B cell (primary cell): ENCODE results near the gene TNRC6B. TPM values are rescaled to one million over a fixed set of nuclear protein-coding genes. Genes with fewer than 3 reads are reported as not detected.

Experiments used
- ATAC-seq: fragments of 200-7000 bp; cut with Tn5 transposase; one replicate; pipeline ENCODE4 v1.10.0; 2021; ENCODE audit warnings: low read depth, mild to moderate bottlenecking, moderate number of reproducible peaks, moderate library complexity
- CTCF ChIA-PET: fragments of 350-600 bp; sonication (Branson Sonifier 250); formaldehyde crosslinking; loops from one replicate; lab custom pipeline; 2021; ENCODE audit warnings: antibody characterized with exemption, inconsistent platforms; lab: Charles Lee
- POLR2A ChIA-PET: fragments of 350-600 bp; sonication (Branson Sonifier 250); formaldehyde crosslinking; loops from one replicate; lab custom pipeline; 2021; ENCODE audit warnings: antibody characterized with exemption; lab: Charles Lee
- DNase-seq: peaks from one replicate; pipeline ENCODE4 v3.0.0; 2013
- H2AFZ ChIP-seq: 2 replicates; pipeline ENCODE4 v1.6.1; 2012; ENCODE audit warnings: mild to moderate bottlenecking, low read depth, low read length; ENCODE audit not compliant: insufficient read depth, poor library complexity, severe bottlenecking
- H3K27ac ChIP-seq, 2 donors: 1 replicate in 1 of 2; 2 replicates in 1 of 2; pipeline ENCODE4 v1.5.1; 2012 to 2013; ENCODE audit warnings: low read length in 2 of 2, mild to moderate bottlenecking in 2 of 2, moderate library complexity in 1 of 2
- H3K27me3 ChIP-seq, 4 experiments: fragments of 200-600 bp in 1 of 4; sonication (generic) in 1 of 4; replicated peaks in 1 of 4; 1 replicate in 2 of 4; 2 replicates in 2 of 4; pipeline versions ENCODE4 v1.6.1 to v1.7.0; 2013 to 2016; ENCODE audit warnings: low read length in 3 of 4, mild to moderate bottlenecking in 2 of 4, mixed read lengths in 1 of 4, moderate library complexity in 1 of 4; ENCODE audit not compliant: insufficient read depth in 4 of 4, control insufficient read depth in 3 of 4; ENCODE audit errors: control extremely low read depth in 1 of 4
- H3K36me3 ChIP-seq, 2 experiments: replicated peaks in 1 of 2; 1 replicate in 1 of 2; 2 replicates in 1 of 2; pipeline versions ENCODE4 v1.6.1 to v1.7.1; 2013; ENCODE audit warnings: low read length in 1 of 2; ENCODE audit not compliant: insufficient read depth in 2 of 2, control insufficient read depth in 1 of 2; ENCODE audit errors: control extremely low read depth in 1 of 2, extremely low read depth in 1 of 2
- H3K4me1 ChIP-seq, 2 donors: fragments of 200-600 bp in 1 of 2; sonication (generic) in 1 of 2; 1 replicate in 1 of 2; 2 replicates in 1 of 2; pipeline versions ENCODE4 v1.5.1 to v1.6.1; 2013 to 2017; ENCODE audit warnings: low read length in 2 of 2; ENCODE audit not compliant: control insufficient read depth in 2 of 2, insufficient read depth in 2 of 2
- H3K4me2 ChIP-seq: replicated peaks from 2 replicates; pipeline ENCODE3; 2012; ENCODE audit warnings: mild to moderate bottlenecking, low read depth, low read length; ENCODE audit not compliant: poor library complexity, severe bottlenecking
- H3K4me3 ChIP-seq, 5 experiments: fragments of 200-600 bp in 1 of 5; sonication (generic) in 1 of 5; 1 replicate in 3 of 5; 2 replicates in 2 of 5; pipeline versions ENCODE4 v1.5.1 to v1.7.0; 2011 to 2016; ENCODE audit warnings: low read length in 4 of 5, mild to moderate bottlenecking in 4 of 5, low read depth in 2 of 5, control low read depth in 1 of 5, moderate library complexity in 1 of 5; ENCODE audit not compliant: insufficient read depth in 1 of 5; ENCODE audit errors: control extremely low read depth in 1 of 5, extremely low read depth in 1 of 5
- H3K79me2 ChIP-seq: fragments of 200-600 bp; sonication (generic); one replicate; pipeline ENCODE4 v1.6.0; 2016; ENCODE audit warnings: low read length; ENCODE audit not compliant: control insufficient read depth, insufficient read depth
- H3K9ac ChIP-seq: fragments of 200-600 bp; sonication (generic); 2 replicates; pipeline ENCODE4 v1.6.1; 2017; ENCODE audit warnings: mild to moderate bottlenecking, low read length, moderate library complexity
- H3K9me3 ChIP-seq, 3 donors: one replicate each; pipeline versions ENCODE4 v1.6.1 to v1.7.1; 2013; ENCODE audit warnings: low read length in 2 of 3; ENCODE audit not compliant: control insufficient read depth in 2 of 3, insufficient read depth in 1 of 3; ENCODE audit errors: control extremely low read depth in 1 of 3
- H4K20me1 ChIP-seq: 2 replicates; pipeline ENCODE4 v1.6.0; 2012; ENCODE audit warnings: mild to moderate bottlenecking, low read length; ENCODE audit not compliant: insufficient read depth, control insufficient read depth, poor library complexity, severe bottlenecking
- H3K27ac Mint-ChIP-seq: one replicate; pipeline ENCODE4 v1.8.0; 2021; ENCODE audit warnings: mixed read lengths
- H3K27me3 Mint-ChIP-seq: one replicate; pipeline ENCODE4 v1.8.0; 2021; ENCODE audit warnings: mixed read lengths
- H3K4me1 Mint-ChIP-seq: one replicate; pipeline ENCODE4 v1.8.0; 2021; ENCODE audit warnings: mixed read lengths
- H3K4me3 Mint-ChIP-seq: one replicate; pipeline ENCODE4 v1.8.0; 2021; ENCODE audit warnings: mixed read lengths
- H3K9me3 Mint-ChIP-seq: one replicate; pipeline ENCODE4 v1.8.0; 2022; ENCODE audit warnings: mixed read lengths; ENCODE audit not compliant: insufficient read depth
- CTCF ChIP-seq: fragments of 200-600 bp; IDR thresholded peaks from one replicate; pipeline ENCODE4 v1.8.0; 2022; ENCODE audit warnings: antibody characterized with exemption, mild to moderate bottlenecking
- EZH2 ChIP-seq: IDR thresholded peaks from 2 replicates; pipeline ENCODE4 v1.6.1; 2012; ENCODE audit warnings: borderline replicate concordance, low read depth, mild to moderate bottlenecking, moderate library complexity, low read length; ENCODE audit not compliant: insufficient read depth, poor library complexity, severe bottlenecking
- WGBS: methylation state at CpG from one replicate; pipeline ENCODE4 v1.1.5; 2013; ENCODE audit warnings: missing lambda C conversion rate; ENCODE audit not compliant: insufficient coverage; 5-methylcytosine and 5-hydroxymethylcytosine counted together
- intact Hi-C: fragments of 100-400 bp; cut with micrococcal nuclease; formaldehyde crosslinking; loops from one replicate; pipeline ENCODE4 v1.10.0; 2022
- polyA plus RNA-seq: library from polyadenylated mRNA; depleted of rRNA; stranded (reverse); fragments of >200 nt; gene quantifications from 2 replicates; pipeline ENCODE4 v1.2.3, GENCODE V29; 2012
- total RNA-seq, 2 donors: library from RNA; stranded (reverse); fragments of 120-200 nt in 1 of 2; gene quantifications; 1 replicate in 1 of 2; 2 replicates in 1 of 2; pipeline versions ENCODE4 v1.2.3 to v1.2.4, GENCODE V29; 2013 to 2022

TNRC6B gene
- total and polyA plus RNA-seq, 2 donors (not counting 1 experiment from before 2014, with no cell fraction given), result 28.8 to 210 TPM

GRCh38 chr22:40281717-40282116 lies 104.0 kb downstream of the TNRC6B start:
- CTCF ChIA-PET, result no interaction called here

GRCh38 chr22:40285513-40285912 lies 107.8 kb downstream of the TNRC6B start:
- peaks cover 0 to 12% of the 10 kb centered on the region in 2 donors for H3K4me1 ChIP-seq
- H3K36me3 ChIP-seq, result peaks cover 19 to 74% of the 10 kb centered on the region in 2 experiments
- no peaks in the 10 kb centered on the region for H3K27me3 ChIP-seq
- no peak for ATAC-seq
- no peaks in the 10 kb centered on the region for H3K9me3 Mint-ChIP-seq
- no peak for TF ChIP-seq EZH2
- TF ChIP-seq CTCF, result no peak
- H3K4me3 ChIP-seq, result no peak overlapping the region
- POLR2A ChIA-PET, result no interaction called here
- DNase-seq, result no peak
- CTCF ChIA-PET, result interaction anchor here (0.6 kb wide), 1 partner anchor 239 kb away, joined by 3 read pairs; no protein-coding TSS in a partner anchor
- H3K27ac Mint-ChIP-seq, result no peak overlapping the region
- H4K20me1 ChIP-seq, result peaks cover 6% of the 10 kb centered on the region
- no peak overlapping the region for H3K4me3 Mint-ChIP-seq
- peaks cover 11% of the 10 kb centered on the region for H3K4me1 Mint-ChIP-seq
- H3K9me3 ChIP-seq, result no peaks in the 10 kb centered on the region
- no peak overlapping the region for H3K4me2 ChIP-seq
- H3K9ac ChIP-seq, result no peak overlapping the region
- no peaks in the 10 kb centered on the region for H3K27me3 Mint-ChIP-seq
- WGBS, result 100% methylated on average over 2 of the region's 7 CpGs
- H3K27ac ChIP-seq, result no peak overlapping the region
- no peak overlapping the region for H2AFZ ChIP-seq
- H3K79me2 ChIP-seq, result peaks cover 27% of the 10 kb centered on the region
- intact Hi-C loops, result no loop called here

More at GRCh38 chr22:40281717-40282116, 104.0 kb downstream of the TNRC6B start:
- no peak for ATAC-seq
- Mint-ChIP-seq H3K27me3 (no peaks in the 10 kb centered on the region), H3K4me3 (no peak overlapping the region), H3K4me1 (peaks cover 2% of the 10 kb centered on the region), H3K27ac (no peak overlapping the region), H3K9me3 (no peaks in the 10 kb centered on the region)
- H4K20me1 ChIP-seq, result peaks cover 4% of the 10 kb centered on the region
- no peak overlapping the region for H3K4me3 ChIP-seq
- H3K79me2 ChIP-seq, result peaks cover 27% of the 10 kb centered on the region
- POLR2A ChIA-PET, result no interaction called here
- H3K27ac ChIP-seq, result no peak overlapping the region
- no peak overlapping the region for H2AFZ ChIP-seq
- no peaks in the 10 kb centered on the region for H3K27me3 ChIP-seq
- H3K9ac ChIP-seq, result no peak overlapping the region
- H3K9me3 ChIP-seq, result no peaks in the 10 kb centered on the region
- DNase-seq, result no peak
- H3K4me2 ChIP-seq, result no peak overlapping the region
- intact Hi-C loops, result no loop called here
- no peaks in the 10 kb centered on the region for H3K4me1 ChIP-seq
- WGBS, result 89% methylated on average over 2 of the region's 2 CpGs
- peaks cover 11 to 77% of the 10 kb centered on the region in 2 experiments for H3K36me3 ChIP-seq
- TF ChIP-seq EZH2 (no peak), CTCF (no peak)
